ENCODE measurements around the gene ZNRF1. TPM values are rescaled to one million over a fixed set of nuclear protein-coding genes. Genes with fewer than 3 reads are reported as not detected.
A peak's percentile ranks its signal among the peaks of the same experiment; 100 is the strongest.

ZNRF1 gene
- total RNA-seq, 2 donors from 2014 or later: 36.4 to 38.2 TPM

- ATAC-seq (no peak), DNase-seq (no peak)
- intact Hi-C loops (cut with DNase I, micrococcal nuclease): no loop called here
These were observed 49.2 kb downstream of the ZNRF1 start for GRCh38 chr16:75048054-75048453.

DNA sequence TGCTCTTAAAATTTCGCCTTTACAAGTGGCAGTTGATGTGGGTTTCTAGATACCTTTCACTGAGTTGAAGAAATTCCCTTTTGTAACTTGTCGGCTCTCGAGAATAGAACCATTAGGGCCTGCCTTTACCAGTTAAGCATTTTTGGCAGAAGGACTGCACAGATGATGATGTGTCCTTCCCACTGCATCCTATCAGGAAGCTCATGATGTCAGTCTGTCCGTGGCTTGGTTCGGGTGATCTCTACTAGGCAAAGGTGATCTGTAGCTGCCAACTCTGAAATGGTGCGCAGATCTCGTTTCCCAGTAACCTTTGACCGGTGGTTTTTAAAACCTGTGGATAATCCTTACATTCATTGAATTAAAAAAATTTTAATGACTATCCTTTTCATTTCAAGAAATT is 49.7 kb downstream of the ZNRF1 start:
- intact Hi-C loops (cut with DNase I, micrococcal nuclease): no loop called here
- DNase-seq: no peak
- no peak for ATAC-seq

DNA sequence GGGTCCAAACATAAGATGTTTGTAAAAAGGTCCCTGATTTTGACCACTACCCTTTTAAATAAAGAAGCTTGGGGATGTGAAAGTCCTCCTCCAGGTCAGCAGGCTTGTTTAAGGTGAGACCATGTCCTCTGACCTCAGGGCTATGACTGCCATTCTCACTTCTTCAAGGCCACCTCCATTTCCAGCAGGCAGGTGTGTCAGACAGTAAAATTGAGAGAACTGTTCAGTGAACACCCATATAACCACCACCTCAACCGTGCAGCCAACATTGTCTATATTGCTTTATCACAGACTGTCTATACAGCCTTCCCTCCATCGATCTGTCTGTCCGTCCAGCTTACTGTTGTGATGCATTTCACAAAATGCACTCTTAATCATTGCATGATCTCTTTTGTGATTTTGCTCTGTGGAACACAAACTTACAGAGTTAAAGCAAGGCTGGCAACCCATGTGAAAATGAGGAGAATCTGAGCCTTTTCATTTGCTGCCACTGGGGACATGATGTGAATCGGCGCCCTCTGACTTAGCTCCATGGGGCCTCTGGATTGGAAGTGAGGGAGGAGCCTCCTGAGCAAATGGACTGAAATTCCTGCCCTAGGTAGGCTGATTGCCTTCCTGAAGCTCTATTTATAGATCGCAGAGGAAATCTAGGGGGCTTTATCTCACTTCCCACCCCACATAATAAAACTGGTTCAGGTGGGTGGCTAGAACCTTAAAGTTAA is 53.8 kb downstream of the ZNRF1 start:
- no peak for DNase-seq
- intact Hi-C loops (cut with DNase I, micrococcal nuclease): no loop called here
- peak; percentile 64 for ATAC-seq

DNA sequence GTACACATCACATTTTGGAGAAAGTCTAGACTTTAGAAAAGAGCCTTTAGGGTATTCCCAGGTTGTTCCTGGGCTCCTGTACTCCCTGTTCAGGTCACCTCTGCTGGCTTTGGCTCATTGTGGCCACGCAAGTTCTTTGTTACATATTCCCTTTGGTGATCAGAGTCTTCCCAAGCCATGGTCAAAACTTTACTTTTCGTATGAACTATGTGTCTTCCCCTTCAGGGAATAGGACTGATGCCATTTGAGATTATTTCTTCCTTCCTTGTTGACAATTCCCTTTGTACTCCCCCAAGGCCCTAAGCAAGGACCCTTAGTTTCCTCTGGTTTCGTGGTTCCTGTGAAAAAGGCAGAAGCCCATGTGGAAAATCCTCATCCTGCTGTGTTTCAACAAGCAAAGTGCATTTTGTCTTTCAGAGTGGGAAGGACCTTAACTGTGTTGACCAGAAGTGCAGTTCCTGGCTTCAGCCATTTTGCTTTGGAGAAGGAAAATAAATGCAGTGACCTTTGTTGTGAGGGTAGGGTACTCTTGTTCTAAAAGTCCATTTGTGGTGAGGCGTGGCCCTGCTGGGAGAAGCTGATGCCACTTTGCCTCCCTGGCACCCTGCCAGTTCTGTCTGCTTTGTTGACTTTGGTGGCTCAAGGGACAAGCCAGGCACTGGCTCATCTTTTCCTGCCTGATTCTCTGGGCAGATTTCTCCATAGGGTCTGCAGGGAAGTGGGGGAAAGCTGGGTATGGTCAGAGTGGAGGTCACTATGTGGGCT is 55.1 kb downstream of the ZNRF1 start:
- ATAC-seq: peak; percentile 91
- intact Hi-C loops (cut with DNase I, micrococcal nuclease): no loop called here
- peak; percentile 95 to 96 for DNase-seq

DNA sequence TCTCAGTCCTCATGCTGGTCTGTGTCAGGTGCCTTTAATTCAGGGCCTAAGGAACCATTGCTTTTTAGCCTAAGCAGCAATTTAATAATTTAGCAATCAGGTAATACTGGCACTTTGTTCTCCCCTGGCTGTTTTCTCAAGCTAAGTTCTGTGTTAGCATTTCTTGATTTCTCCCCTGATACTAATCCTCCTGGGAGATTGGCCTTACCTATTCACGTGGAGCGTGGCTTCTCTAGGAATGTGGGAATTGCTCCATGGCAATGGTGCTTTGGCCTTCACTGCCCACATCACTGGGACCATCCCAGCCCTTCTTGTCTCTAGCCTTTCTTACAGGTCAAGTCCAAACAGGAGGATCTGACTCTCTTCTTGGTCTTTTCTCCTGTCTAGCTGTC is 55.7 kb downstream of the ZNRF1 start:
- intact Hi-C loops (cut with DNase I, micrococcal nuclease): no loop called here
- no peak for ATAC-seq
- DNase-seq: no peak

DNA sequence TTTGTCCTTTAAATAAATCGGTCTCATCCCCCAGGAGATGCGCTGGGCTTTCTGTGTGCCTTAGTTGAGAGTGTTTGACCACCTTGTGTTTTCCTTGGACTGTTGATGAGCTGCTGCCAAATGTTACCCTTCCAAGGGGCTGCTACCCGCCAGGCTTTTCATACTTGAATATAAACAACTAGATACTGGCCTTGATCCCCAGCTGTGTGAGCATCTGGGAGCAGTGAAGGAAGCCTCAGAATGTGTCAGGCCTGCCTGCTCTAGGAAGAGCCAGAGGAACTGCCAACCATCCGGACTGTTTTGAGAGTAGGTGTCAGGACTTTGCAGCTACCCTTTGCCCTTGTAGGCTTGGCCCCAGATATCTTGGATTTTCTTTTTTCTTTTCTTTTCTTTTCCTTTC is 60.0 kb downstream of the ZNRF1 start:
- no peak for ATAC-seq
- no peak for DNase-seq
- intact Hi-C loops (cut with DNase I, micrococcal nuclease): no loop called here

DNA sequence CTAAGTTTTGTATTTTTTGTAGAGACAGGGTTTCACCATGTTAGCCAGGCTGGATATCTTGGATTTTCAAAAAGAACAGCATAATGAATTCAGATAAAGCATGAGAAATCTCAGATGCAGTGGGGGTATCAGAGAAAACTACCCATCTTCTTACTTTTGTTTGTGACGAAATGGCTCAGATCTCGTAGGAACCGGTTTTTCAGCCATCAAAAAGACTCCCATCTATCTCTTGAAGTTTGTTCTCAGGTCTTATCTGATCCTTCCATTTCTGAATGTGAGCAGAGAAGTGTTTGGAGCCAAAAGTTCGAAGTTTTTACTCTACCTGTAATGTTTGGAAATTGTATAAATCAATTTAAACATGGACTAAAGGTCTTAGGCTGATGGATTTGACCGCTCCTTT is 60.6 kb downstream of the ZNRF1 start:
- intact Hi-C loops (cut with DNase I, micrococcal nuclease): no loop called here

GRCh38 chr16:75060723-75061122 is 61.9 kb downstream of the ZNRF1 start:
- intact Hi-C loops (cut with DNase I, micrococcal nuclease): no loop called here
- no peak for DNase-seq
- no peak for ATAC-seq

More for the DNA sequence above, 60.6 kb downstream of the ZNRF1 start:
- DNase-seq (no peak), ATAC-seq (no peak)

DNA sequence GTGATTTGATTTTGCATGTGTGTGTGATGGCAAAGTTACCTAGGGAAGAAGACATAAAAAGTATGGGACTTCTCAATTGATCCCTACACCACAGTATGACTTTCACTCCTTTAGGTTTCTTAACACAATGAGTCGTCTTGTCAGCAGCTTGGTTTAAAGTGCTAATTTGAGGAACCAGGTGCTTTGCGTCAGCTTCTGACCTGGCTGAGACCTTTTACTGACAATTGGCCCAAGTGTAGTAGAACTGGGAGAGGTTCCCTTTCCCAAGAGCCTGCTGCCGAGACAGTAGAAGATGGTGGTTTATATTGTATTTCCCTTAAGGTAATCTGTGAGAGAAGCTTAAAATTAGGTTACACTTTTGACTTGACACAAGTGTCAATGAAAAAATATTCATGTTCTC is 62.8 kb downstream of the ZNRF1 start:
- intact Hi-C loops (cut with DNase I, micrococcal nuclease): no loop called here
- ATAC-seq: no peak
- no peak for DNase-seq

DNA sequence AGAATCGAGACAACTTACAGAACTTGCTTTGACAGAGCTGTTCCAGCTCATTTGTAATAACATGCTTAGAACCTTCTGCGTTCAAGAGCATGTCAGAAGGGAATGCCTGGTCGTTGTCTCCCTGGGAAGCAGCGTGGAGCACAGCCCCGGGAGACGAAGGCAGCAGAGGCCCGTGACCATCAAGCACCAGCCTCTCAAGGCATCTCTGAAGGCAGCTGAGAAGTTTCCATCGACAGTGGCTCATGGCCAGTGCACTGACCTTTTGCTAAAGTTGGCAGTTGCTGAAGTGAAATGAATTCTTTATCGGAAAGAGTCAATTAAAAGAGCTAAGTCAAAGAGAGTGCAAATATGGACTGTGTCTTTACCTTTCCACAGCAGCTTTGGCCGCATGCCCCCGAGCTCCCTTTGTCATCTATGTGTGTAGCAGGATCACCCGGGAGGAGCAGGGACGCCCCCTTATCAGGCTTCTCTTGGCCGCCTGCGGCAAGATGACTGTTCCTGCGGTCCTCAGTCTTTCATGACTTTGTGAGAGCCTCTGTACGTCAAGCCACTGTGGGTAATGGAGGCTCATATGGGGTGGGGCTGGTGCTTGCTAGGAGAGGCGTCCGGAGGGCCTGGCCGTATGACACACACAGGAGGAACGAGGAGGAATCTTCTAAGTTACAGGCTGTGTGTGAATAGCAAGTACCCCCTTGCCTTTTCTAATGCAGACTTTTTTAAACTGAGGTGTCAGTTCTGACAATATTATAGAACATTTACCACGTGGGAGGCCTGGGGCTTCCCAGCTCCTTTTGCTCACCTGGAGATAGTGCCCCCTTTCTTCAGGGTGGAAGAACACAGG is 63.5 kb downstream of the ZNRF1 start:
- ATAC-seq: no peak
- DNase-seq: no peak
- intact Hi-C loops (cut with DNase I, micrococcal nuclease): no loop called here

DNA sequence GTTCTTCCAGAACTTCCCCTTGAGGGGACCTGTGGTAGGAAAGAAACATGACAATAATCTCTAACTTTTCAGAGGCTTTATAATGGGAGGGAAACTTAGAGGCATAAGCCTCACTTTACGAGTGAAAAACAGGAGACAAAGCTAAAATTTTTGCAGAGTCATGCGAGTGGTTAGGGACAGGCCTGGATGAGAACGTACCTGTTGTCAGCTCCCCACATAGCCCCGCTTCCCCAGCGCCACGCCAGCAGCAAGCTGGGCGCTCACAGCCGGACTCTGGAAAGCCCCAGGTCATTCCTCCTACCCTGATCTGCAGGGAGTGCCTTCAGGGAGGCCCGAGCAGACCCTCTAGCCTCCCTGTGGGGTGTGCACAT is 64.1 kb downstream of the ZNRF1 start:
- ATAC-seq (no peak), DNase-seq (no peak)
- intact Hi-C loops (cut with DNase I, micrococcal nuclease): no loop called here

DNA sequence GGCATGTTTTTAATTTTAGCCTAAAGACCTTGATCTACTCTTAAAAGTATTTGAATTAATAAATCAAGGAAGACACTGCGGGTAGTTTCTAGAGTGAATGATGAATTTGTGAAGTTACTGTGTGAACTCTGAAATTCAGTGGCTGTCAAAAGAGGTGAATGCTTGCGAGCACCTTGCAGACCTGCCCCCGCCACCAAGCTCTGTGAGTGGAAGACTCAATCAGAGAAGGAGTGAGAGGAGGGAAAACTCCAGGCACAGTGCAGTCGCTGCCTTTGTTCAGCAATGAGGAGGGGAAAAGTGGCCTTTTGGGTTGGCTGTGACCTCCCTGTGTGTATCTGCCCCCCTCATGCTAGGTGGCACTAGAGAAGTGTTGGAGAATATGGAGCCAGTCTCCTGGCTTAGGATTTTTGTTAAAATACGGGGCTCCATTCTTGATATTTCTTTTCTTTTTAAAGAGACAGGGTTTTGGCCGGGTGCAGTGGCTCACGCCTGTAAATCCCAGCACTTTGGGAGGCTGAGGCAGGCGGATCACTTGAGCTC is 64.8 kb downstream of the ZNRF1 start:
- intact Hi-C loops (cut with DNase I, micrococcal nuclease): no loop called here
- ATAC-seq (no peak), DNase-seq (no peak)

DNA sequence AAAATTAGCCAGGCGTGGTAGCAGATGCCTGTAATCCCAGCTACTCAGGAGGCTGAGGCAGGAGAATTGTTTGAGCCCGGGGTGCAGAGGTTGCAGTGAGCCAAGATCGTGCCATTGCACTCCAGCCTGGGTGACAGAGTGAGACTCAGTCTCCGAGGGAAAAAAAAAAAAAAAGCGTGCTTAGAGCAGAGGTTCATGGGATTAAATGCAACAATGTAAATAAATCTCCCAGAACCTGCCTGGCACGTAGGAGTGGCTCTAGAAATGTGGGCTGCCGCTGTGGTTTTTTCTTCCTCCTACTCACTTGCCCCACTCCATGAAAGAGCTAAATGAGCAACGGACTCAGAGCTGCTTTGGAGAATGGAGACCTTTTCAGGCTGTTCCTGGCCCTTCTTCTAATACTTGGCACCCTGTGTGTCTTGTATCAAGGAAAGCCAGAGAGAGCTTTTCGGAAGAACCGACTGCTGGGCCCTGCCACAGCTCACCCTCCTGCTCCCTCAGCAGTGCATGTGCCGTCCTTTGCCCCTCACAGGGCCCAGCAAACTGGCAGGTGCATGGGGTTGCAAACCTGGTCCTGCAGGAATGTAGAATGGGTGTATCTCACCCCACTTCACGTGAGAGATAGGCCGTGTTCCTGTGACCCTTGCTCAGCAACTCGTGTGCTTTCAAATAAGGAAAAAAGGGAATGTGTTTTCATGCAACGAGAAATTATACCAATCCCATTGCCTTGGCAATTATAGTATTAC is 65.8 kb downstream of the ZNRF1 start:
- ATAC-seq: peak; percentile 81
- intact Hi-C loops (cut with DNase I, micrococcal nuclease): no loop called here
- peak; percentile 60 to 79 for DNase-seq

DNA sequence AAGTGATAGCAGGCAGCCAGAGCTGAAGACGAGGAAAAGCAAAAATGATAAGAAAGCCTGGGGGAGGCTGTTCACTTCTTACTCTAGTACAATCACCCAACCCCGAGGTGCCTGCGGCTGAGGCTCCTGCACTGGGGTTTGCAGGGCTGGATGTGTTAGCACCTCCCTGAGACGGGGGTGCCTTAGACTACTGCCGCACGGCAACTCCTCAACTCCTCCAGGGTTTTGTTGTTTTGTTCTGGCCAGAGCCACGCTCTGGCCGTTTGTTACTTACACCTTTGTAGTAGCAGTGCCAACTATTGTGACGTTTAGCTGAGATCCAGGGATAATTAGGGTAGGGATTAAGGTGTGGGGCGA is 66.3 kb downstream of the ZNRF1 start:
- intact Hi-C loops (cut with DNase I, micrococcal nuclease): no loop called here
- peak in 1 of 2 donors; percentile 47 for DNase-seq
- ATAC-seq: no peak

GRCh38 chr16:75065521-75066149 is 66.8 kb downstream of the ZNRF1 start:
- DNase-seq: peak; percentile 47 to 56
- intact Hi-C loops (cut with DNase I, micrococcal nuclease): no loop called here
- peak; percentile 82 for ATAC-seq

DNA sequence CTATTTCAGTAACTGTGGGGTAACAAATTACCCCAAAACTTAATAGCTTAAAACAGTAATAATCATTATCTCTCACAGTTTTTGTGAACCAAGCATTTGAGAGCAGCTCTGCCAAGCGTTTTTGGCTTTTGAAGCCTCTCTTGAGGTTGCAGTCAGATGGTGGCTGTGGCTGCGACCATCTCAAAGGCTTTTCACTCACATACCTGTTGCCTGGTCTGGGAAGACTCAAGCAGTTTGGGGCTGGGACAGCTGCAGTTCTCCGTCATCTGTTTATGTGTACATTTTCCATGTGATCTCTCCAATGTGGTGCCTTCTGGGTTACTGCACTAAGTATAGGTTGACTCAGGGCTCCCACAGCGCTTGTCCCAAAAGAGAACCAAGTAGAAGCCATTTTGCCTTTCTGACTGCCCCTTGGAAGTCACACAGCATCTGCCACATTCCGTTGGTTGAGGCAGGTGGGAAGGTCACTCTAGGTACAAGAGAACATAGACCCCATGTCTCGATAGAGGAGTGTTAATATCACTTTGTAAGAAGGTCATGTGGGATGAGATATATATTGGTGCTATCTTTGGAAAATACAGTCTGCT is 68.1 kb downstream of the ZNRF1 start:
- intact Hi-C loops (cut with DNase I, micrococcal nuclease): no loop called here
- ATAC-seq (no peak), DNase-seq (no peak)

DNA sequence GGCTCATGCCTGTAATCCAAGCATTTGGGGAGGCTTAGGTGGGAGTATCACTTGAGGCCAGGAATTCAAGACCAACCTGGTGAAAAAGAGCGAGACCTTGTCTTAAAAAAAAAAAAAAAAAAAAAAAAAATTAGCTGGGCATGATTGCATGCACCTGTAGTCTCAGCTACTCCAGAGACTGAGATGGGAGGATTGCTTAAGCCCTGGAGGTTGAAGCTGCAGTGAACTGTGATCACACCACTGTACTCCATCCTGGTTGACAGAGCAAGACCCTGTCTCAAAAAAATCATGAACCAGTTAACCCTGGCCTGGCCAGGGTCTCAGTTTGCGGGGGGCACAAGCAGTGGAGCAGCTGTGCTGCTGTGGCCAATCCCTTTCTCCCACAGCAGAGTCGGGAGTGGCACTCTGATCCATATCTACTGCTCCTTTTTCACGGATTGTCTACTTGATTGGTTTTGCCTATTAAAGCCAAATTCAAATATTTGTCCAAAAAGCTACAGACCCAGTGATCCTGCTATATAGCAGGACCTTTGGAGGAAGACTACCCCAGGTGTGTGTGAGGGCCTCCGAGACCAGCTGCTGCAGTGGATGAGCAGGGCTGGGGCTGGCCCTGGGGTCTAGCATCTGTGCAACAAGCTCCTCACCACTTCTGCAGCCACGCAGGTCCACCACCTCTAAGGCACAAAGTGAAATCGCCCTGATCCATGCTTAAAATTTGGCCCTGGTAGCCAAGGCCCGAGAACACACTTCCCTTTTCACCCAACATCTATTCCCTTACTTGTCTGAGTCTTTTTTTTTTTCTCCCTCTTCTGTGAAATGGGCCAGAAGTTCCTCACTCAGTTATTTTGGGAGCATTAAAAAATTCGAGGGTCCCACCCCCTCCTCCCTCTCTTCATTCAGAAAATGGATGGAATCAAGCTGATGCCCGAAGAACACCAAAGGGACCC is 69.5 kb downstream of the ZNRF1 start:
- intact Hi-C loops (cut with DNase I, micrococcal nuclease): no loop called here
- DNase-seq: no peak
- no peak for ATAC-seq
